SK-N-SH (cell line): ENCODE data around the gene ZC3H15. TPM values are rescaled to one million over a fixed set of nuclear protein-coding genes. Genes with fewer than 3 reads are reported as not detected.
A peak's percentile ranks its signal among the peaks of the same experiment; 100 is the strongest.

Source experiments
- CTCF ChIA-PET: fragments of 300-600, 350-600 bp; formaldehyde crosslinking; extraction: SDS; loops from one replicate; lab custom pipeline; 2021; lab: Yijun Ruan, JAX
- POLR2A ChIA-PET: fragments of 350-600 bp; sonication (Branson Sonifier 250); formaldehyde crosslinking; extraction: SDS; loops from one replicate; lab custom pipeline; 2020; ENCODE audit warnings: antibody characterized with exemption, inconsistent platforms; lab: Yijun Ruan, JAX
- DNase-seq: peaks from one replicate; pipeline ENCODE4 v3.0.0; 2012
- H2AFZ ChIP-seq: fragments of 200-600 bp; sonication (generic); 2 replicates; pipeline ENCODE4 v1.8.1; 2016; ENCODE audit warnings: antibody characterized with exemption, mild to moderate bottlenecking, low read depth
- H3F3A ChIP-seq: fragments of 200-600 bp; sonication (generic); replicated peaks from 2 replicates; pipeline ENCODE3; 2016; ENCODE audit warnings: antibody characterized with exemption, mild to moderate bottlenecking; ENCODE audit not compliant: insufficient read depth
- H3K27ac ChIP-seq, 2 experiments: fragments of 200-500 bp in 1 of 2; fragments of 200-600 bp in 1 of 2; sonication (Bioruptor generic) in 1 of 2; sonication (generic), shearing (Covaris generic) in 1 of 2; 2 replicates each; pipeline versions ENCODE4 v1.5.1 to v1.6.1; 2014 to 2016; ENCODE audit warnings: low read depth in 2 of 2, inconsistent platforms in 1 of 2, low read length in 1 of 2, mild to moderate bottlenecking in 1 of 2, mixed read lengths in 1 of 2
- H3K27me3 ChIP-seq: fragments of 200-600 bp; sonication (generic), shearing (Covaris generic); 2 replicates; pipeline ENCODE4 v1.6.1; 2016; ENCODE audit warnings: mixed run types; ENCODE audit not compliant: insufficient read depth
- H3K36me3 ChIP-seq, 2 experiments: fragments of 200-500 bp in 1 of 2; fragments of 200-600 bp in 1 of 2; sonication (Bioruptor generic) in 1 of 2; sonication (generic) in 1 of 2; replicated peaks in 1 of 2; 2 replicates each; pipeline versions ENCODE3 to v1.5.1; 2014 to 2016; ENCODE audit warnings: low read length in 1 of 2, mild to moderate bottlenecking in 1 of 2; ENCODE audit not compliant: insufficient read depth in 2 of 2, control insufficient read depth in 1 of 2
- H3K4me1 ChIP-seq, 2 experiments: fragments of 200-500 bp in 1 of 2; fragments of 200-600 bp in 1 of 2; sonication (Bioruptor generic) in 1 of 2; sonication (generic), shearing (Covaris generic) in 1 of 2; 2 replicates each; pipeline versions ENCODE4 v1.5.1 to v1.6.1; 2014 to 2016; ENCODE audit warnings: low read depth in 1 of 2, low read length in 1 of 2, mixed run types in 1 of 2; ENCODE audit not compliant: insufficient read depth in 2 of 2, control insufficient read depth in 1 of 2
- H3K4me2 ChIP-seq: fragments of 200-600 bp; sonication (generic), shearing (Covaris generic); 2 replicates; pipeline ENCODE4 v1.6.1; 2017; ENCODE audit warnings: mixed run types
- H3K4me3 ChIP-seq, 2 experiments: fragments of 200-500 bp in 1 of 2; fragments of 200-600 bp in 1 of 2; sonication (Bioruptor generic) in 1 of 2; sonication (generic), shearing (Covaris generic) in 1 of 2; 2 replicates each; pipeline versions ENCODE4 v1.5.1 to v1.8.1; 2014 to 2016; ENCODE audit warnings: low read depth in 2 of 2, inconsistent platforms in 1 of 2, low read length in 1 of 2, mild to moderate bottlenecking in 1 of 2, mixed read lengths in 1 of 2, moderate library complexity in 1 of 2
- H3K79me2 ChIP-seq: fragments of 200-600 bp; sonication (generic); 2 replicates; pipeline ENCODE4 v1.8.1; 2017; ENCODE audit warnings: mild to moderate bottlenecking; ENCODE audit not compliant: insufficient read depth
- H3K9ac ChIP-seq: fragments of 200-600 bp; sonication (generic); 2 replicates; pipeline ENCODE4 v1.6.1; 2017; ENCODE audit warnings: mixed run types
- H3K9me2 ChIP-seq: fragments of 200-600 bp; sonication (generic); 2 replicates; pipeline ENCODE4 v1.6.1; 2017; ENCODE audit warnings: mixed run types
- H3K9me3 ChIP-seq: fragments of 200-600 bp; sonication (generic); 2 replicates; pipeline ENCODE4 v1.6.1; 2017; ENCODE audit warnings: mixed run types, mild to moderate bottlenecking, moderate library complexity
- H4K20me1 ChIP-seq: fragments of 200-600 bp; sonication (generic); 2 replicates; pipeline ENCODE4 v1.6.1; 2017; ENCODE audit warnings: mild to moderate bottlenecking, mixed run types; ENCODE audit not compliant: insufficient read depth
- EP300 ChIP-seq, 2 experiments: IDR thresholded peaks; 2 replicates each; pipeline versions ENCODE4 v1.4.0 to v1.6.1; 2012; ENCODE audit warnings: borderline replicate concordance in 1 of 2, low read depth in 1 of 2, low read length in 1 of 2
- FOXJ3 ChIP-seq: sonication (generic); formaldehyde crosslinking; IDR thresholded peaks from 2 replicates; pipeline ENCODE4 v1.5.1; 2020; ENCODE audit warnings: mild to moderate bottlenecking, missing genetic modification reagents
- GATA2 ChIP-seq: sonication (generic); formaldehyde crosslinking; IDR thresholded peaks from 2 replicates; pipeline ENCODE4 v1.5.0; 2020; ENCODE audit warnings: mild to moderate bottlenecking, missing genetic modification reagents
- NFIC ChIP-seq: IDR thresholded peaks from 2 replicates; pipeline ENCODE4 v1.4.0; 2012; ENCODE audit warnings: borderline replicate concordance
- RAD21 ChIP-seq: IDR thresholded peaks from 2 replicates; pipeline ENCODE4 v1.6.1; 2012; ENCODE audit warnings: mild to moderate bottlenecking, low read length
- RCOR1 ChIP-seq: fragments of 150-350 bp; IDR thresholded peaks from 2 replicates; pipeline ENCODE4 v1.6.1; 2017; ENCODE audit warnings: antibody characterized with exemption, low read length
- REST ChIP-seq: IDR thresholded peaks from 2 replicates; pipeline ENCODE4 v1.6.1; 2012; ENCODE audit warnings: mild to moderate bottlenecking, low read depth, low read length, moderate library complexity
- SMC3 ChIP-seq: IDR thresholded peaks from 2 replicates; pipeline ENCODE4 v1.6.1; 2012; ENCODE audit warnings: low read depth, low read length, improper control_type of control experiment
- TAF1 ChIP-seq: IDR thresholded peaks from 2 replicates; pipeline ENCODE4 v1.6.1; 2012; ENCODE audit warnings: low read depth, mild to moderate bottlenecking, low read length, moderate library complexity, borderline replicate concordance
- TEAD4 ChIP-seq: IDR thresholded peaks from 2 replicates; pipeline ENCODE4 v1.4.0; 2012; ENCODE audit warnings: mild to moderate bottlenecking, borderline replicate concordance; ENCODE audit not compliant: insufficient read depth
- WGBS: methylation state at CpG from one replicate; pipeline ENCODE4 v1.1.6; 2017; ENCODE audit warnings: low lambda C conversion rate; 5-methylcytosine and 5-hydroxymethylcytosine counted together
- polyA plus RNA-seq, 3 experiments: library from polyadenylated mRNA; depleted of rRNA; stranded (reverse); fragments of >200 nt; gene quantifications; 2 replicates each; pipeline ENCODE4 v1.2.3, GENCODE V29; 2012
- TF ChIP-seq, protein P1 (sequence below): IDR thresholded peaks from 2 replicates; pipeline ENCODE4 v1.4.0; 2012; ENCODE audit warnings: low read depth, borderline replicate concordance
- TF ChIP-seq, protein P2 (sequence below): fragments of 200-600 bp; sonication (generic); IDR thresholded peaks from 2 replicates; pipeline ENCODE4 v1.6.1; 2017; ENCODE audit warnings: antibody characterized with exemption, mild to moderate bottlenecking, moderate library complexity

ZC3H15 gene
- polyA plus RNA-seq, 1 of the 3 experiments (the other 2 are of a cell fraction): 26.5 TPM

DNA sequence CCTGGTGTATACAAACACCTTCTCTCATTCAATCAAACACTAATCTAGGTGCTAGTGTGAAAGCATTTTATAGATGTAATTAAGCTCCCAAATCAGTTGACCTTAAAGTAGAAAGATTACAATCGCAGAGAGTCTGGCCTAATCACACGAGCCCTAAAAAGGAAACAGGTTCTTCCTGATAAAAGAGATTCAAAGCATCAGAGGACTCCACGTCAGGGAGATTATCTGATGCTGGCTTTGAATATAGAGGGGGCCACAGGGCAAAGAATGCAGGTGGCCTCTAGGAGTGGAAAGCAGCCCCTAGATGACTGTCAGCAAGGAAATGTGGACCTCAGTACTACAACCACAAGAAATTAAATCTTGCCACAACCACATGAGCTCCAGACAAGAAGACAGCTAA, 28.2 kb upstream of the ZC3H15 start:
- Histone ChIP-seq H3F3A (no peaks in the 10 kb centered on the region), H3K79me2 (no peaks in the 10 kb centered on the region), H3K4me3 (no peak overlapping the region), H2AFZ (no peak overlapping the region), H3K36me3 (no peaks in the 10 kb centered on the region), H3K9me3 (no peaks in the 10 kb centered on the region), H3K4me1 (no peaks in the 10 kb centered on the region; a peak in 2 of 4 replicates), H3K27ac (no peak overlapping the region), H3K9ac (no peak overlapping the region), H3K4me2 (no peak overlapping the region), H4K20me1 (no peaks in the 10 kb centered on the region)
- CTCF ChIA-PET: interaction anchor here (0.7 to 1.4 kb wide), 7 partner anchors 9 to 1846 kb away, joined by 3 to 7 read pairs (median 4); no protein-coding TSS in a partner anchor
- WGBS: 80% methylated on average over 3 of the region's 3 CpGs
- POLR2A ChIA-PET: no interaction called here
- no peak for DNase-seq
- TF ChIP-seq REST (no peak), EP300 (IDR thresholded peaks at IDR 0.05; ENCODE audit: borderline replicate concordance in 1 of 2, low read depth in 1 of 2, low read length in 1 of 2) (peak in 1 of 2 experiments; percentile 63; a peak in 1 of 4 replicates), TEAD4 (no peak), NFIC (no peak), RCOR1 (peak; percentile 33; the same call in 1 of the 2 replicates), FOXJ3 (CRISPR knock-in tag) (no peak), GATA2 (CRISPR knock-in tag) (peak; percentile 13; the same call in 1 of the 2 replicates), SMC3 (no peak)
- TF ChIP-seq, protein P1, sequence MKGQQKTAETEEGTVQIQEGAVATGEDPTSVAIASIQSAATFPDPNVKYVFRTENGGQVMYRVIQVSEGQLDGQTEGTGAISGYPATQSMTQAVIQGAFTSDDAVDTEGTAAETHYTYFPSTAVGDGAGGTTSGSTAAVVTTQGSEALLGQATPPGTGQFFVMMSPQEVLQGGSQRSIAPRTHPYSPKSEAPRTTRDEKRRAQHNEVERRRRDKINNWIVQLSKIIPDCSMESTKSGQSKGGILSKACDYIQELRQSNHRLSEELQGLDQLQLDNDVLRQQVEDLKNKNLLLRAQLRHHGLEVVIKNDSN: no peak
- TF ChIP-seq, all 33 proteins: peak for 3
- Histone ChIP-seq H3K27me3 (no peaks in the 10 kb centered on the region), H3K9me2 (no peaks in the 10 kb centered on the region)

DNA sequence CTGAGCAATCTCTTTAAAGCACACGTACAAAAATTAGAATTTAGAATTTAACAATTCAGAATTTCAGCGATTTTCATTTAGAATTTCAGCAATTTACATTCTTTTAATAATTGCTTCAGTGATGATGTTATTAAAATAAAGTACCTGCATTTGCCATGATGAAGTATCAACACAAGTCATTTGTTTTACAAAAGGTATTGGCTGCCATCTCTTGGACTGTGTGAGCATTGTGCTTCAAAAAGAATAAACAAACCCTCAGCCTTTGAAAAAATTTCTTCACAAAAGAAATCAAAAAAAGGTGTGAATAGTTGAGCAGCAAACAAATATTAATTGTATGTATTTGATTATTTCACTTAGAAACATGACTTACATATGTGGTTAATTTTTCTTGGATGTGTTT, 27.1 kb upstream of the ZC3H15 start:
- H3K79me2 ChIP-seq: no peaks in the 10 kb centered on the region
- no peak overlapping the region for H3K27ac ChIP-seq
- H3K4me2 ChIP-seq: no peak overlapping the region
- H3K36me3 ChIP-seq: no peaks in the 10 kb centered on the region
- ChIA-PET POLR2A (no interaction called here), CTCF (no interaction called here)
- H3F3A ChIP-seq: no peaks in the 10 kb centered on the region
- WGBS: 60% methylated on average over 2 of the region's 2 CpGs
- no peak for DNase-seq
- no peak overlapping the region for H3K9ac ChIP-seq
- H4K20me1 ChIP-seq: no peaks in the 10 kb centered on the region
- TF ChIP-seq SMC3: peak; percentile 46
- no peak for TF ChIP-seq TAF1
- TF ChIP-seq RAD21: peak; percentile 85
- TF ChIP-seq, protein P2, sequence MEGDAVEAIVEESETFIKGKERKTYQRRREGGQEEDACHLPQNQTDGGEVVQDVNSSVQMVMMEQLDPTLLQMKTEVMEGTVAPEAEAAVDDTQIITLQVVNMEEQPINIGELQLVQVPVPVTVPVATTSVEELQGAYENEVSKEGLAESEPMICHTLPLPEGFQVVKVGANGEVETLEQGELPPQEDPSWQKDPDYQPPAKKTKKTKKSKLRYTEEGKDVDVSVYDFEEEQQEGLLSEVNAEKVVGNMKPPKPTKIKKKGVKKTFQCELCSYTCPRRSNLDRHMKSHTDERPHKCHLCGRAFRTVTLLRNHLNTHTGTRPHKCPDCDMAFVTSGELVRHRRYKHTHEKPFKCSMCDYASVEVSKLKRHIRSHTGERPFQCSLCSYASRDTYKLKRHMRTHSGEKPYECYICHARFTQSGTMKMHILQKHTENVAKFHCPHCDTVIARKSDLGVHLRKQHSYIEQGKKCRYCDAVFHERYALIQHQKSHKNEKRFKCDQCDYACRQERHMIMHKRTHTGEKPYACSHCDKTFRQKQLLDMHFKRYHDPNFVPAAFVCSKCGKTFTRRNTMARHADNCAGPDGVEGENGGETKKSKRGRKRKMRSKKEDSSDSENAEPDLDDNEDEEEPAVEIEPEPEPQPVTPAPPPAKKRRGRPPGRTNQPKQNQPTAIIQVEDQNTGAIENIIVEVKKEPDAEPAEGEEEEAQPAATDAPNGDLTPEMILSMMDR: peak; percentile 67
- no peak for TF ChIP-seq EP300 (IDR thresholded peaks at IDR 0.05; ENCODE audit: borderline replicate concordance in 1 of 2, low read depth in 1 of 2, low read length in 1 of 2)
- TF ChIP-seq, all 33 proteins: peak for 3
- no peak overlapping the region for H3K4me3 ChIP-seq
- H2AFZ ChIP-seq: no peak overlapping the region
- no peaks in the 10 kb centered on the region for H3K9me2 ChIP-seq
- no peaks in the 10 kb centered on the region for H3K27me3 ChIP-seq
- no peaks in the 10 kb centered on the region for H3K9me3 ChIP-seq
- no peaks in the 10 kb centered on the region; a peak in 2 of 4 replicates for H3K4me1 ChIP-seq
